Measurements from ENCODE around the gene TGFBR3. TPM values are rescaled to one million over a fixed set of nuclear protein-coding genes. Genes with fewer than 3 reads are reported as not detected.

TGFBR3 gene
- total and polyA plus RNA-seq, 2 of the 8 experiments (the other 6 are each of a cell fraction or from before 2014, with no cell fraction given): 2.0 to 6.1 TPM

GRCh38 chr1:91742848-91743292 is 143.1 kb downstream of the TGFBR3 start:
- Histone ChIP-seq H2AK5ac (ENCODE audit: low read depth, low read length) (no peak overlapping the region), H3K27ac (ENCODE audit: low read depth, low read length) (no peak overlapping the region), H2BK5ac (ENCODE audit: low read depth, low read length) (no peak overlapping the region), H4K91ac (replicated peaks; ENCODE audit: insufficient read length, low read length) (no peak overlapping the region), H2AFZ (ENCODE audit: low read length) (no peak overlapping the region), H3K23me2 (ENCODE audit: low read depth, low read length) (no peaks in the 10 kb centered on the region), H3K4me3 (ENCODE audit: extremely low read depth in 1 of 4, insufficient read depth in 2 of 4, low read depth in 3 of 4, low read length in 4 of 4) (no peak overlapping the region), H2BK15ac (ENCODE audit: low read length) (no peak overlapping the region), H3K79me2 (ENCODE audit: control insufficient read depth in 1 of 2, insufficient read depth in 2 of 2, low read length in 2 of 2) (no peaks in the 10 kb centered on the region), H3K4me1 (replicated peaks in 1 of 4; ENCODE audit: control insufficient read depth in 3 of 4, insufficient read depth in 4 of 4, low read length in 3 of 4) (no peaks in the 10 kb centered on the region), H3K4ac (replicated peaks; ENCODE audit: insufficient read length, low read depth, low read length) (no peak overlapping the region), H3K14ac (ENCODE audit: insufficient read length) (no peak overlapping the region), H3K9ac (replicated peaks in 1 of 4; ENCODE audit: extremely low read depth in 1 of 4, low read depth in 3 of 4, low read length in 3 of 4) (no peak overlapping the region), H3K18ac (ENCODE audit: extremely low read depth, low read length) (no peak overlapping the region), H4K20me1 (replicated peaks in 1 of 2; ENCODE audit: control insufficient read depth in 1 of 2, insufficient read depth in 2 of 2, low read length in 2 of 2) (no peaks in the 10 kb centered on the region), H3K36me3 (ENCODE audit: control insufficient read depth in 2 of 4, insufficient read depth in 4 of 4, low read length in 3 of 4) (no peaks in the 10 kb centered on the region; a peak in 1 of 8 replicates), H3K27me3 (replicated peaks in 1 of 4; ENCODE audit: control insufficient read depth in 3 of 4, extremely low read depth in 1 of 4, insufficient read depth in 3 of 4, low read length in 3 of 4) (no peaks in the 10 kb centered on the region), H2BK12ac (ENCODE audit: low read depth, low read length) (no peak overlapping the region), H3K56ac (replicated peaks; ENCODE audit: insufficient read length, low read depth, low read length) (no peak overlapping the region), H3K23ac (ENCODE audit: insufficient read length) (no peak overlapping the region), H4K8ac (ENCODE audit: extremely low read depth, insufficient read depth, low read length) (no peak overlapping the region), H3K79me1 (ENCODE audit: low read depth, low read length) (no peaks in the 10 kb centered on the region), H2BK20ac (ENCODE audit: low read length) (no peak overlapping the region), H2BK120ac (replicated peaks; ENCODE audit: low read depth, low read length) (no peak overlapping the region), H3K9me3 (ENCODE audit: insufficient read depth in 2 of 2, low read depth in 1 of 2, low read length in 1 of 2) (peaks cover 8 to 10% of the 10 kb centered on the region in 2 experiments; a peak in 2 of 4 replicates), H3K4me2 (ENCODE audit: insufficient read depth in 1 of 2, low read depth in 2 of 2, low read length in 2 of 2) (no peak overlapping the region), H4K5ac (ENCODE audit: insufficient read length, low read depth, low read length) (no peak overlapping the region)
- CTCF ChIA-PET (ENCODE audit: partially characterized antibody): interaction anchor here (1.1 kb wide), 1 partner anchor 21 kb away, joined by 3 read pairs; no protein-coding TSS in a partner anchor
- POLR2A ChIA-PET (ENCODE audit: partially characterized antibody): no interaction called here
- TF ChIP-seq SAP30 (IDR thresholded peaks at IDR 0.05; ENCODE audit: insufficient read depth, insufficient replicate concordance, low read length): no peak
- TF ChIP-seq ZNF274 (IDR thresholded peaks at IDR 0.05; ENCODE audit: borderline replicate concordance, extremely low read depth, low read length): no peak
- no peak for TF ChIP-seq CBX8 (IDR thresholded peaks at IDR 0.05; ENCODE audit: borderline replicate concordance, low read depth, low read length)
- TF ChIP-seq BRCA1 (IDR thresholded peaks at IDR 0.05; ENCODE audit: low read depth, low read length): no peak
- TF ChIP-seq NANOG (IDR thresholded peaks at IDR 0.05; ENCODE audit: insufficient read depth, low read depth, low read length, poor library complexity, severe bottlenecking): no peak
- no peak for TF ChIP-seq POLR2A (IDR thresholded peaks at IDR 0.05; ENCODE audit: control extremely low read depth in 1 of 2, low read depth in 2 of 2, low read length in 2 of 2)
- TF ChIP-seq CBX5 (IDR thresholded peaks at IDR 0.05; ENCODE audit: low read depth, low read length): no peak
- no peak for TF ChIP-seq KDM4A (IDR thresholded peaks at IDR 0.05; ENCODE audit: low read depth, low read length, severe bottlenecking)
- no peak for TF ChIP-seq SP2 (IDR thresholded peaks at IDR 0.05; ENCODE audit: low read length)
- no peak for TF ChIP-seq RFX5 (IDR thresholded peaks at IDR 0.05; ENCODE audit: borderline replicate concordance, low read depth, low read length)
- DNase-seq (ENCODE audit: low read depth in 1 of 2, low spot score in 2 of 2) (no peak), FAIRE-seq (no peak)
- 92% methylated on average over 4 of the region's 4 CpGs; no CpG with 5 or more reads in 1 of the 2 experiments for WGBS, 2 experiments (ENCODE audit: extremely low coverage in 1 of 2, insufficient coverage in 1 of 2, insufficient read length in 1 of 2, insufficient replicate concordance in 2 of 2, low coverage in 1 of 2, low lambda C conversion rate in 2 of 2, missing lambda C conversion rate in 1 of 2)

Measured in H1 (cell line).